ENCODE data around the gene ICAM5. TPM values are rescaled to one million over a fixed set of nuclear protein-coding genes. Genes with fewer than 3 reads are reported as not detected.
"Not testable (repeated sequence)": the region's sequence is repeated elsewhere in the genome, so short reads cannot be mapped to it uniquely, and the experiment has no call there.

The ICAM5 gene, protein sequence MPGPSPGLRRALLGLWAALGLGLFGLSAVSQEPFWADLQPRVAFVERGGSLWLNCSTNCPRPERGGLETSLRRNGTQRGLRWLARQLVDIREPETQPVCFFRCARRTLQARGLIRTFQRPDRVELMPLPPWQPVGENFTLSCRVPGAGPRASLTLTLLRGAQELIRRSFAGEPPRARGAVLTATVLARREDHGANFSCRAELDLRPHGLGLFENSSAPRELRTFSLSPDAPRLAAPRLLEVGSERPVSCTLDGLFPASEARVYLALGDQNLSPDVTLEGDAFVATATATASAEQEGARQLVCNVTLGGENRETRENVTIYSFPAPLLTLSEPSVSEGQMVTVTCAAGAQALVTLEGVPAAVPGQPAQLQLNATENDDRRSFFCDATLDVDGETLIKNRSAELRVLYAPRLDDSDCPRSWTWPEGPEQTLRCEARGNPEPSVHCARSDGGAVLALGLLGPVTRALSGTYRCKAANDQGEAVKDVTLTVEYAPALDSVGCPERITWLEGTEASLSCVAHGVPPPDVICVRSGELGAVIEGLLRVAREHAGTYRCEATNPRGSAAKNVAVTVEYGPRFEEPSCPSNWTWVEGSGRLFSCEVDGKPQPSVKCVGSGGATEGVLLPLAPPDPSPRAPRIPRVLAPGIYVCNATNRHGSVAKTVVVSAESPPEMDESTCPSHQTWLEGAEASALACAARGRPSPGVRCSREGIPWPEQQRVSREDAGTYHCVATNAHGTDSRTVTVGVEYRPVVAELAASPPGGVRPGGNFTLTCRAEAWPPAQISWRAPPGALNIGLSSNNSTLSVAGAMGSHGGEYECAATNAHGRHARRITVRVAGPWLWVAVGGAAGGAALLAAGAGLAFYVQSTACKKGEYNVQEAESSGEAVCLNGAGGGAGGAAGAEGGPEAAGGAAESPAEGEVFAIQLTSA
- total RNA-seq: 1 to 10 TPM in 1 of 2 donors, under 1 TPM in 1; 0.39 to 2.0 TPM

GRCh38 chr19:10289836-10290356, at the start of gene ICAM5:
ICAM5 (plus strand) TSS chr19:10289952; CDS start chr19:10290044, 92 bp downstream.
- Mint-ChIP-seq H3K9me3 (no peaks in the 10 kb centered on the region), H3K36me3 (peaks cover 14 to 17% of the 10 kb centered on the region in 2 donors), H3K27ac (peak within 1 kb of the TSS in 1 of 2 donors; percentile 55)
- DNase-seq (ENCODE audit: low spot score in 2 of 2): peak in 1 of 2 donors; percentile 47
- peak in 1 of 2 donors; percentile 11 for ATAC-seq

GRCh38 chr19:10241826-10242449, 47.8 kb upstream of the ICAM5 start:
- H3K9me3 Mint-ChIP-seq; H3K36me3 Mint-ChIP-seq; DNase-seq (ENCODE audit: low spot score in 2 of 2); H3K27ac Mint-ChIP-seq: not testable (repeated sequence)
- peak in 1 of 2 donors; percentile 39 for ATAC-seq

- Mint-ChIP-seq H3K9me3 (no peaks in the 10 kb centered on the region), H3K27ac (no peak overlapping the region), H3K36me3 (no peaks in the 10 kb centered on the region)
- ATAC-seq: no peak
- DNase-seq (ENCODE audit: low spot score in 2 of 2): no peak
Measured at GRCh38 chr19:10243606-10244005, 46.1 kb upstream of the ICAM5 start.

DNA sequence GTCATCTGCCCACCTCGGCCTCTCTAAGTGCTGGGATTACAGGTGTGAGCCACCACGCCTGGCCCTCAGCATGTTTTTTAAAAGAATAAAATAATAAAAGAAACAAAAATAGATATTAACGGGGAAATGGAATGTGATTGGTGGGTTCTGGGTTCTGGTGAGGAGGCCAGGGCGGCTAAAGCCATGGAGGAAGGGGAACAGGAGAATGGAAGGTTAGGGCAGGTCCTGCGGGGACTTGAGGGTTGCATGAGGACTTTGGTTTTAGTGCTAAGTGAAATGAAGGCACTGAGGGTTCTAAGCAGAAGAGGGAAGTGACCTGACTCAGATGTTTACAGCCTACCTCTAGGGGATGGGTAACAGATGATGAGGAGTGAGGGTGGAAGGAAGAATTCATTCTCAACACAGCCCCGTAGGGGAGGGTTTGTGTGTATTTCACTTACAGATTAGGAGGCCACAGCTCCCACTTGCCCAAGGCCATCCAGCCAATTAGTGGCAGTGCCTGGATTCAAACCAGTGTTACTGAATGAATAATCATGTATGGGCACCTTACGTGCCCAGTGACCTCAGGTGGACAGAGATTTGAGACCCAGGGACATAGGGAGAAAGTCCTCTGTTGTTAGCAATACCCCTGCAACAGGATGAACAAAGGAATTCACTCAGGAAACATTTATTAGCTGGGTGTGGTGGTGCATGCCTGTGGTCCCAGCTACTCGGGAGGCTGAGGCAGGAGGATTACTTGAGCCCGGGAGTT, 44.4 kb upstream of the ICAM5 start:
- no peak for ATAC-seq
- H3K27ac Mint-ChIP-seq: no peak overlapping the region
- DNase-seq (ENCODE audit: low spot score in 2 of 2): no peak

DNA sequence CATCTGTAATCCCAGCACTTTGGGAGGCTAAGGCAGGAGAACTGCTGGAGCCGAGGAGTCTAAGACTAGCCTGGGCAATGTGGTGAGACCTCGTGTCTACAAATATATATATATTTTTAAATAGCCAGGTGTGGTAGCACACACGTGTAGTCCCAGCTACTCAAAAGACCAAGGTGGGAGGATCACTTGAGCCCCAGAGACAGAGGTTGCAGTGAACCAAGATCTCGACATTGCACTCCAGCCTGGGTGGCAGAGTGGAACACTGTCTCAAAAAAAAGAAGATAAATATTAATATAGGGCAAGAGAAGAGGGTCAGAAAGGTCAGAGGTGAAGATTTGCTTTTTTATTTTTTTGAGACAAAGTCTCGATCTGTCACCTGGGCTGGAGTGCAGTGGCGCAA, 43.2 kb upstream of the ICAM5 start:
- no peak for DNase-seq (ENCODE audit: low spot score in 2 of 2)
- Mint-ChIP-seq H3K36me3 (no peaks in the 10 kb centered on the region), H3K9me3 (no peaks in the 10 kb centered on the region), H3K27ac (no peak overlapping the region)
- no peak for ATAC-seq

More for the DNA sequence above, 44.4 kb upstream of the ICAM5 start:
- Mint-ChIP-seq H3K36me3 (no peaks in the 10 kb centered on the region), H3K9me3 (no peaks in the 10 kb centered on the region)

DNA sequence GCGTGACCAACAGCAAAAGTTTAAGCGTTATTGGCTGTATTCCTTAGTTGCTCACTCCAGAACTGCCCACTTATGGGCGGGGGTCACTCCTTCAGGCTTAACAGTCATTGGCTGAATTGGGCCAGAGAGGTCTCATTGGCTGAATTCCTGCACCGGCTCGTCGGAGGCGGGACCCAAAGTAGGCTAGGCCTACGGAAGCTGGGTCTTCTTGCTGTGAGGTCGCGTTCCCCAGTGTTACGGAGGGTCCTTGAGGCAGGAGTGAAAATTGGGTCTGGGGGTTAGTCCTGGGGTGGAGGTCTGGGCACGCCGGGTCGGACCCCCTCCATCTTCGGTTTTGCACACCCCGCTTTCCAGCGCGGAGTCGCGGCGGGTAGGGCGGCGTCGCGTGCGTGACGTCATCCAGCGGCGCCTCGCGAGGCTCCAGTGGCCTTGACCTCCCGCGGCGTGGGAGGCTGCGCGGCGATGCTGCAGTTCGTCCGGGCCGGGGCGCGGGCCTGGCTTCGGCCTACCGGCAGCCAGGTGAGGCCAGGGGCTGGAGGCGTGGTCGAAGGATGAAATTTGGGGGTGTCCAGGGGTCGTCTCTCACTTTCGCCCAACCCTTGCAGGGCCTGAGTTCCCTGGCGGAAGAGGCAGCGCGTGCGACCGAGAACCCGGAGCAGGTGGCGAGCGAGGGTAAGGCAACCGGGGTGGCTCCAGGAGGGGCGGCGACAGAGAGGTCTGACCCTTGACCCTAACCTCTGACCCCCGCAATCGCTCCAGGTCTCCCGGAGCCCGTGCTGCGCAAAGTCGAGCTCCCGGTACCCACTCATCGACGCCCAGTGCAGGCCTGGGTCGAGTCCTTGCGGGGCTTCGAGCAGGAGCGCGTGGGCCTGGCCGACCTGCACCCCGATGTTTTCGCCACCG, 37.7 kb upstream of the ICAM5 start, which contains the start of gene MRPL4:
Gene MRPL4, plus strand, starts transcription at position 423 of the 903 bp plus-strand sequence. Its CDS starts 40 bp downstream, at position 463.
- DNase-seq (ENCODE audit: low spot score in 2 of 2) (peak; percentile 92 to 96), ATAC-seq (peak; percentile 97)
- H3K27ac Mint-ChIP-seq: peak within 1 kb of the TSS; percentile 95 to 97
- peaks cover 16 to 28% of the 10 kb centered on the region in 2 donors for H3K36me3 Mint-ChIP-seq
- no peaks in the 10 kb centered on the region for H3K9me3 Mint-ChIP-seq

GRCh38 chr19:10252707-10253106, 37.0 kb upstream of the ICAM5 start:
- DNase-seq (ENCODE audit: low spot score in 2 of 2) (no peak), ATAC-seq (no peak)
- H3K36me3 Mint-ChIP-seq: peaks cover 21 to 34% of the 10 kb centered on the region in 2 donors
- peak overlapping the region; percentile 95 to 97 for H3K27ac Mint-ChIP-seq
- H3K9me3 Mint-ChIP-seq: no peaks in the 10 kb centered on the region

- no peak for ATAC-seq
- H3K9me3 Mint-ChIP-seq: no peaks in the 10 kb centered on the region
- H3K36me3 Mint-ChIP-seq: peaks cover 21 to 38% of the 10 kb centered on the region in 2 donors
- no peak for DNase-seq (ENCODE audit: low spot score in 2 of 2)
- peak overlapping the region in 1 of 2 donors; percentile 75 for H3K27ac Mint-ChIP-seq
Measured at GRCh38 chr19:10254244-10254643, 35.5 kb upstream of the ICAM5 start.

GRCh38 chr19:10255358-10255757, 34.4 kb upstream of the ICAM5 start:
- Mint-ChIP-seq H3K36me3 (peaks cover 21 to 38% of the 10 kb centered on the region in 2 donors), H3K27ac (peak overlapping the region in 1 of 2 donors; percentile 75), H3K9me3 (no peaks in the 10 kb centered on the region)
- ATAC-seq (no peak), DNase-seq (ENCODE audit: low spot score in 2 of 2) (no peak)

DNA sequence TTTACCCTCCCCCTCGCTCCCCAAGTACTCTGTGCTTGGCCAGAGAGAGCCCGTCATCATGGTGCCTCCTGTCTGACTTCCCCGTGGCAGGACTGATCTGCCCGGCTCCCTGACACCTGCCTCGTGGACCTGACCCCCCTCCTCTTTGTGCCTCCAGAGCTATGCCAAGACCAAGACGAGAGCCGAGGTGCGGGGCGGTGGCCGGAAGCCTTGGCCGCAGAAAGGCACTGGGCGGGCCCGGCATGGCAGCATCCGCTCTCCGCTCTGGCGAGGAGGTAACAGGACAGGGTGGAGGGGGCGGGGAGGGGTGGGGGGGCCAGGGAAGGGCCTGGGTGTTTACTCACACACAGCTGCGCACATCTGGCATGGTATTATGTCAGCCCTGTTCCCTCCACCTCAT, 33.2 kb upstream of the ICAM5 start:
- no peak for ATAC-seq

GRCh38 chr19:10256970-10257615, 32.7 kb upstream of the ICAM5 start:
- ATAC-seq (no peak), DNase-seq (ENCODE audit: low spot score in 2 of 2) (no peak)
- Mint-ChIP-seq H3K27ac (peak overlapping the region in 1 of 2 donors; percentile 45), H3K9me3 (no peaks in the 10 kb centered on the region), H3K36me3 (peaks cover 17 to 34% of the 10 kb centered on the region in 2 donors)

More for the DNA sequence above, 33.2 kb upstream of the ICAM5 start:
- Mint-ChIP-seq H3K9me3 (no peaks in the 10 kb centered on the region), H3K36me3 (peaks cover 21 to 38% of the 10 kb centered on the region in 2 donors), H3K27ac (no peak overlapping the region)
- no peak for DNase-seq (ENCODE audit: low spot score in 2 of 2)

GRCh38 chr19:10258080-10258710, 31.6 kb upstream of the ICAM5 start:
- peaks cover 13 to 24% of the 10 kb centered on the region in 2 donors for H3K36me3 Mint-ChIP-seq
- H3K27ac Mint-ChIP-seq: peak overlapping the region in 1 of 2 donors; percentile 81
- ATAC-seq (no peak), DNase-seq (ENCODE audit: low spot score in 2 of 2) (no peak)
- no peaks in the 10 kb centered on the region for H3K9me3 Mint-ChIP-seq

DNA sequence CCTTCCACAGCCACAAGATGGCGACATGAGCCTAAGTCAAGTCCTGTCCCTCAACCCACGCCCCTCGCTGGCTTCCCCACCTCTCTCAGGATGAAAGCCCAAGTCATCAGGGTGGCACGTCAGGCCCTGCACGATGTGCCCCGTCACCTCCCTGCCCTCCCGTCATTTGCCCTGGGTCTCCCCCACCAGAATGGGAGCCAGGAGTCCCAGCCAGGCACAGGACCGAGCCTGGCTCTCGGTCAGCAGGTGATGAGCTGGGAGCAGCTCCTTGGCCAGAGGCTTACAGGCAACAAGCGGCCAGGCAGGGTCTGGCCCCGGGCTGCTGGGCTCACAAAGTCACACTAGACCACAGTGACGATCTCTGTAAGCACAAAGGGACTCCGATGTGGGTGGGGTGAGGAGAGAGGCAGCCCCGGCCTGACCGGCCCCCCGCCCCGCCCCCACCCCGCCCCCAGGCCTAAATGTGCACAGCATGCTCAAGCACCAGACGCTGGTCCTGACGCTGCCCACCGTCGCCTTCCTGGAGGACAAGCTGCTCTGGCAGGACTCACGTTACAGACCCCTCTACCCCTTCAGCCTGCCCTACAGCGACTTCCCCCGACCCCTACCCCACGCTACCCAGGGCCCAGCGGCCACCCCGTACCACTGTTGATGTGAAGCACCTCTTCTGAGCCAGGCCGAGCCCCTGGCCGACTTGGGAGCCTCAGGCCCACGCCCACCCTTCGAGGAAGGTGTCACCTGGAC, 30.4 kb upstream of the ICAM5 start:
- ATAC-seq: peak; percentile 77 to 82

More for the DNA sequence above, 30.4 kb upstream of the ICAM5 start:
- peak overlapping the region; percentile 84 to 91 for H3K27ac Mint-ChIP-seq
- DNase-seq (ENCODE audit: low spot score in 2 of 2): peak; percentile 86 to 92
- H3K36me3 Mint-ChIP-seq: peaks cover 13 to 15% of the 10 kb centered on the region in 2 donors
- H3K9me3 Mint-ChIP-seq: no peaks in the 10 kb centered on the region
